ENCODE results near the gene PSMB2. TPM values are rescaled to one million over a fixed set of nuclear protein-coding genes. Genes with fewer than 3 reads are reported as not detected.

The PSMB2 gene
- polyA plus RNA-seq, 1 donor, result 80.3 TPM

- peak; percentile 96 for DNase-seq
Observed at GRCh38 chr1:35557611-35558373, 83.5 kb downstream of the PSMB2 start, which contains the start of gene NCDN. Gene NCDN, plus strand, starts transcription at chr1:35557799. Its CDS starts 392 bp downstream, at chr1:35558191.

- no peak for DNase-seq
Observed at GRCh38 chr1:35557118-35557610, 84.2 kb downstream of the PSMB2 start, which contains the start of gene KIAA0319L. Gene KIAA0319L, minus strand, starts transcription at chr1:35557403. Its CDS starts 2,912 bp downstream, at chr1:35554491.

DNA sequence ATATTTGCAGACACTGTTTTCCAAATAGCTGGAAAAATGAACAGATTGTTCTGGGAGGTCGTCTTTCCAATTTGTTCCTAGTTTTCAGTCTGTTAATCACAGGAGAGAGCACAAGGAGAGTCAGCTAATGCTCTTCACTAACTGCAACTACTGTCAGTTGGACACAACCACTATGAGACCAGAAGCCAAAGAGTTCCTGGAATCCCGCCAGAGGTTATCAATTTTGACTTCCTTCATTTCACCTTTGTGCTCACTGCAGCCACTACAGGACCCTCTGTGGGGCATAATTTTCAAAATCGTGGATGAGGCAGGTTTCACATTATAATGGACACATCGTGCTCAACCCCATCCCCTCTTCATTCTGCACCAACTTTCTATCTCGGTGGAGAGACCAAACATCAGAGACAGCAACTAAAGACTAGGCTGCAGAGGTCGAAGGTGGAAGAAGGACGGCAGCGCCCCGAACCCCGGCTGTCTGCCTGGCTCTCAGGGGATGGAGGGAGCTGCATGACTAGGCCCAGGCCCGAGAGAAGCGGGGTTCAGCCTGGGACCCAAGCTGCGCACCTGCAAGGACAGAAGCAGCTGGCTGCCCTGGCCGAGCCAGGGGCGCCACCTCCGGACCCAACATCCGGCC, 84.7 kb downstream of the PSMB2 start:
- no peak for DNase-seq

- no peak for DNase-seq
Observed at GRCh38 chr1:35555601-35556477, 85.5 kb downstream of the PSMB2 start.

- DNase-seq, result no peak
Observed at GRCh38 chr1:35555212-35555584, 86.1 kb downstream of the PSMB2 start.

- DNase-seq, result no peak
Observed at GRCh38 chr1:35554266-35555211, 86.8 kb downstream of the PSMB2 start.

- no peak for DNase-seq
Observed at GRCh38 chr1:35553851-35554250, 87.5 kb downstream of the PSMB2 start.

Other genes starting within 250 kb of the PSMB2 start
- gene KIAA0319L, start 84.1 kb downstream of the PSMB2 start, polyA plus RNA-seq (ENCODE audit: insufficient read length), result 95.7 TPM
- 14.9 TPM for gene NCDN, start 83.7 kb downstream of the PSMB2 start, polyA plus RNA-seq (ENCODE audit: insufficient read length)
- gene TFAP2E, start 68.2 kb downstream of the PSMB2 start, polyA plus RNA-seq (ENCODE audit: insufficient read length), result 0.98 TPM
- gene C1orf216, start 77.4 kb upstream of the PSMB2 start, polyA plus RNA-seq (ENCODE audit: insufficient read length), result 10.8 TPM
- gene CLSPN, start 128.5 kb upstream of the PSMB2 start, polyA plus RNA-seq (ENCODE audit: insufficient read length), result 21.1 TPM
- 38.3 TPM for gene AGO4, start 166.5 kb upstream of the PSMB2 start, polyA plus RNA-seq (ENCODE audit: insufficient read length)
- gene AGO1, start 241.7 kb upstream of the PSMB2 start, polyA plus RNA-seq (ENCODE audit: insufficient read length), result 20.9 TPM